ENCODE measurements around the gene INAFM1. TPM values are rescaled to one million over a fixed set of nuclear protein-coding genes. Genes with fewer than 3 reads are reported as not detected.
A peak's percentile ranks its signal among the peaks of the same experiment; 100 is the strongest.
"Not testable (repeated sequence)": the region's sequence is repeated elsewhere in the genome, so short reads cannot be mapped to it uniquely, and the experiment has no call there.

INAFM1 gene
- total RNA-seq, 4 donors from 2014 or later: 12.5 to 17.4 (median 16.9) TPM

GRCh38 chr19:47258434-47258833, 16.3 kb upstream of the INAFM1 start:
- no peaks in the 10 kb centered on the region for H3K27me3 ChIP-seq
- intact Hi-C loops (cut with DNase I): no loop called here
- H3K9me3 ChIP-seq: no peaks in the 10 kb centered on the region
- no peak for DNase-seq (ENCODE audit: extremely low spot score)
- peaks cover 22 to 53% (median 51%) of the 10 kb centered on the region in 4 donors for H3K36me3 ChIP-seq
- TF ChIP-seq POLR2A (IDR thresholded peaks at IDR 0.05; ENCODE audit: low read depth) (no peak), POLR2AphosphoS5 (IDR thresholded peaks at IDR 0.05) (no peak), CTCF (IDR thresholded peaks at IDR 0.05) (no peak), EP300 (IDR thresholded peaks at IDR 0.05) (no peak)
- peak overlapping the region in 3 of 4 donors; percentile 52 to 67 (median 63) for H3K4me3 ChIP-seq
- peak overlapping the region; percentile 89 to 93 (median 91) for H3K27ac ChIP-seq (replicated peaks in 1 of 4)
- H3K4me1 ChIP-seq: peaks cover 27 to 48% (median 39%) of the 10 kb centered on the region in 4 donors
- WGBS: 83% methylated on average over 9 of the region's 9 CpGs

GRCh38 chr19:47258895-47259555, 15.7 kb upstream of the INAFM1 start:
- no peak for TF ChIP-seq CTCF (IDR thresholded peaks at IDR 0.05)
- no peak for TF ChIP-seq POLR2A (IDR thresholded peaks at IDR 0.05; ENCODE audit: low read depth)
- TF ChIP-seq POLR2AphosphoS5 (IDR thresholded peaks at IDR 0.05): no peak
- no peak for TF ChIP-seq EP300 (IDR thresholded peaks at IDR 0.05)
- H3K36me3 ChIP-seq: peaks cover 26 to 59% (median 57%) of the 10 kb centered on the region in 4 donors
- H3K27me3 ChIP-seq: no peaks in the 10 kb centered on the region
- intact Hi-C loops (cut with DNase I): no loop called here
- WGBS: 89% methylated on average over 6 of the region's 6 CpGs
- H3K9me3 ChIP-seq: no peaks in the 10 kb centered on the region
- H3K4me1 ChIP-seq: peaks cover 27 to 48% (median 39%) of the 10 kb centered on the region in 4 donors
- no peak for DNase-seq (ENCODE audit: extremely low spot score)
- no peak overlapping the region for H3K4me3 ChIP-seq
- H3K27ac ChIP-seq (replicated peaks in 1 of 4): peak overlapping the region; percentile 89 to 93 (median 91)

GRCh38 chr19:47260476-47260875, 14.2 kb upstream of the INAFM1 start:
- Histone ChIP-seq H3K36me3 (peaks cover 41 to 74% (median 72%) of the 10 kb centered on the region in 4 donors), H3K4me1 (peaks cover 25 to 43% (median 36%) of the 10 kb centered on the region in 4 donors)
- TF ChIP-seq EP300 (IDR thresholded peaks at IDR 0.05): no peak
- TF ChIP-seq POLR2A (IDR thresholded peaks at IDR 0.05; ENCODE audit: low read depth): no peak
- TF ChIP-seq POLR2AphosphoS5 (IDR thresholded peaks at IDR 0.05): no peak

GRCh38 chr19:47261946-47262793, 12.5 kb upstream of the INAFM1 start:
- 83% methylated on average over 9 of the region's 14 CpGs for WGBS
- peaks cover 18 to 36% (median 30%) of the 10 kb centered on the region in 4 donors for H3K4me1 ChIP-seq
- H3K27me3 ChIP-seq; H3K4me3 ChIP-seq; H3K27ac ChIP-seq (replicated peaks in 1 of 4); DNase-seq (ENCODE audit: extremely low spot score); H3K9me3 ChIP-seq; intact Hi-C loops (cut with DNase I): not testable (repeated sequence)
- H3K36me3 ChIP-seq: peaks cover 56 to 91% (median 88%) of the 10 kb centered on the region in 4 donors

More at GRCh38 chr19:47260476-47260875, 14.2 kb upstream of the INAFM1 start:
- H3K27ac ChIP-seq (replicated peaks in 1 of 4): peak overlapping the region in 1 of 4 donors; percentile 89
- no peak overlapping the region for H3K4me3 ChIP-seq
- 94% methylated on average over 3 of the region's 17 CpGs for WGBS
- no peaks in the 10 kb centered on the region for H3K9me3 ChIP-seq
- H3K27me3 ChIP-seq: no peaks in the 10 kb centered on the region
- DNase-seq (ENCODE audit: extremely low spot score): no peak
- intact Hi-C loops (cut with DNase I): no loop called here

GRCh38 chr19:47264629-47265028, 10.1 kb upstream of the INAFM1 start:
- Histone ChIP-seq H3K4me3 (no peak overlapping the region), H3K4me1 (peaks cover 0 to 14% (median 8%) of the 10 kb centered on the region in 4 donors), H3K36me3 (peaks cover 70 to 100% (median 96%) of the 10 kb centered on the region in 4 donors), H3K27ac (replicated peaks in 1 of 4) (no peak overlapping the region), H3K9me3 (no peaks in the 10 kb centered on the region), H3K27me3 (no peaks in the 10 kb centered on the region)
- WGBS: 97% methylated on average over 15 of the region's 30 CpGs
- no peak for DNase-seq (ENCODE audit: extremely low spot score)
- TF ChIP-seq CTCF (IDR thresholded peaks at IDR 0.05): no peak
- TF ChIP-seq POLR2AphosphoS5 (IDR thresholded peaks at IDR 0.05): no peak
- TF ChIP-seq POLR2A (IDR thresholded peaks at IDR 0.05; ENCODE audit: low read depth): no peak
- TF ChIP-seq EP300 (IDR thresholded peaks at IDR 0.05): no peak
- intact Hi-C loops (cut with DNase I): no loop called here
